HG03045 (cell line): ENCODE data around the gene IQSEC1.

Source experiments
- ATAC-seq: cut with Tn5 transposase; IDR thresholded peaks from one replicate; pipeline ENCODE4 v1.9.1; 2021; ENCODE audit warnings: mild to moderate bottlenecking, moderate library complexity; ENCODE audit not compliant: unreplicated experiment

IQSEC1 gene

GRCh38 chr3:12919205-12919604 lies 154.0 kb downstream of the IQSEC1 start:
- ATAC-seq: no peak

GRCh38 chr3:12918231-12918630 lies 155.0 kb downstream of the IQSEC1 start:
- ATAC-seq: no peak

GRCh38 chr3:12916159-12916558 lies 157.1 kb downstream of the IQSEC1 start:
- ATAC-seq: no peak

GRCh38 chr3:12914088-12914487 lies 159.1 kb downstream of the IQSEC1 start:
- no peak for ATAC-seq

GRCh38 chr3:12911881-12912415 lies 161.3 kb downstream of the IQSEC1 start:
- ATAC-seq: no peak

GRCh38 chr3:12910356-12911099 lies 162.7 kb downstream of the IQSEC1 start:
- ATAC-seq: no peak

- no peak for ATAC-seq
Observed at GRCh38 chr3:12909710-12910109, 163.5 kb downstream of the IQSEC1 start.

GRCh38 chr3:12908859-12909258 lies 164.4 kb downstream of the IQSEC1 start:
- no peak for ATAC-seq

GRCh38 chr3:12908136-12908730 lies 165.0 kb downstream of the IQSEC1 start:
- no peak for ATAC-seq

GRCh38 chr3:12907729-12908128 lies 165.5 kb downstream of the IQSEC1 start:
- no peak for ATAC-seq

GRCh38 chr3:12907296-12907695 lies 165.9 kb downstream of the IQSEC1 start:
- ATAC-seq: no peak

GRCh38 chr3:12906916-12907290 lies 166.3 kb downstream of the IQSEC1 start:
- ATAC-seq: no peak

- ATAC-seq: no peak
Observed at GRCh38 chr3:12906141-12906915, 166.9 kb downstream of the IQSEC1 start.

- no peak for ATAC-seq
Observed at GRCh38 chr3:12905316-12906071, 167.7 kb downstream of the IQSEC1 start.

- ATAC-seq: no peak
Observed at GRCh38 chr3:12904951-12905315, 168.3 kb downstream of the IQSEC1 start.

- ATAC-seq: no peak
Observed at GRCh38 chr3:12903881-12904280, 169.3 kb downstream of the IQSEC1 start.

- no peak for ATAC-seq
Observed at GRCh38 chr3:12903000-12903800, 170.0 kb downstream of the IQSEC1 start.

GRCh38 chr3:12902181-12902999 lies 170.8 kb downstream of the IQSEC1 start:
- ATAC-seq: no peak

GRCh38 chr3:12901623-12902045 lies 171.6 kb downstream of the IQSEC1 start:
- ATAC-seq: no peak
